Mucosa of rectum (tissue), 2 donors: ENCODE results near the gene NFIC.

ENCODE experiments used
- H3K27ac ChIP-seq, 2 donors: one replicate each; pipeline ENCODE4 v1.7.0; 2013; ENCODE audit warnings: inconsistent platforms in 2 of 2, low read depth in 2 of 2, low read length in 2 of 2
- H3K27me3 ChIP-seq, 2 donors: one replicate each; pipeline ENCODE4 v1.7.0; 2013; ENCODE audit warnings: low read length in 2 of 2; ENCODE audit not compliant: control insufficient read depth in 2 of 2, insufficient read depth in 2 of 2
- H3K36me3 ChIP-seq, 2 donors: one replicate each; pipeline ENCODE4 v1.7.0; 2013; ENCODE audit warnings: low read length in 2 of 2; ENCODE audit not compliant: control insufficient read depth in 2 of 2, insufficient read depth in 2 of 2
- H3K4me1 ChIP-seq, 2 donors: one replicate each; pipeline ENCODE4 v1.7.0; 2013; ENCODE audit warnings: low read length in 2 of 2, mild to moderate bottlenecking in 1 of 2; ENCODE audit not compliant: control insufficient read depth in 2 of 2, insufficient read depth in 2 of 2
- H3K4me3 ChIP-seq, 2 donors: one replicate each; pipeline ENCODE4 v1.7.0; 2013; ENCODE audit warnings: low read length in 2 of 2
- H3K9ac ChIP-seq, 2 donors: one replicate each; pipeline ENCODE4 v1.7.0; 2013; ENCODE audit warnings: low read length in 2 of 2, low read depth in 1 of 2, mild to moderate bottlenecking in 1 of 2
- H3K9me3 ChIP-seq, 2 donors: one replicate each; pipeline ENCODE4 v1.7.0; 2013; ENCODE audit warnings: low read length in 2 of 2; ENCODE audit not compliant: control insufficient read depth in 2 of 2
- donor health status: healthy.
- donor health status: Normal muscosa, but diverticular disease.

Gene NFIC

GRCh38 chr19:3467437-3468198 is 101.2 kb downstream of the NFIC start:
- Histone ChIP-seq H3K4me1 (no peaks in the 10 kb centered on the region), H3K4me3 (no peak overlapping the region), H3K27ac (no peak overlapping the region)

DNA sequence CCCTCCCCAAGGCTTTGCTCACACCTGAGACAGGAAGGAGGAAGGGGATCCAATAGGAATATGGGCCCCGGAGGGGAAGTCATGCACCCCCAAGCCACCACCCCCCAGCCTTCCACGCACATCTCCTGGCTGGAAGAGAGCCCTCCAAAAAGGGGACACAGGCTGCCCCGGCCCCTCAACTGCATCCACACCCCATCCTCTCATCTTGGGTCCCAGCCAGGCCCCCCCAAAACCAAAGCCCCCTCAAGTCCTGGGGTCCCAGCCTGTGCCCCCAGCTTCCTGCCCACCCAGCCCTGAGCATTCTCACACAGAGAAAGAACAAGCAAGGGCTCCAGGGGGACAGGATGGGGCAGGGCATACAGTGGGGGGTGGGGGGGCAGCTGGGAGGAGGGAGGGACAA is 101.8 kb downstream of the NFIC start:
- no peaks in the 10 kb centered on the region for H3K9me3 ChIP-seq
- H3K27ac ChIP-seq: no peak overlapping the region
- H3K4me3 ChIP-seq: no peak overlapping the region
- no peaks in the 10 kb centered on the region for H3K4me1 ChIP-seq
- H3K9ac ChIP-seq: no peak overlapping the region
- H3K36me3 ChIP-seq: no peaks in the 10 kb centered on the region
- H3K27me3 ChIP-seq: no peaks in the 10 kb centered on the region

More at GRCh38 chr19:3467437-3468198, 101.2 kb downstream of the NFIC start:
- Histone ChIP-seq H3K36me3 (peaks cover 0 to 3% of the 10 kb centered on the region in 2 donors), H3K9ac (no peak overlapping the region), H3K9me3 (no peaks in the 10 kb centered on the region), H3K27me3 (no peaks in the 10 kb centered on the region)

DNA sequence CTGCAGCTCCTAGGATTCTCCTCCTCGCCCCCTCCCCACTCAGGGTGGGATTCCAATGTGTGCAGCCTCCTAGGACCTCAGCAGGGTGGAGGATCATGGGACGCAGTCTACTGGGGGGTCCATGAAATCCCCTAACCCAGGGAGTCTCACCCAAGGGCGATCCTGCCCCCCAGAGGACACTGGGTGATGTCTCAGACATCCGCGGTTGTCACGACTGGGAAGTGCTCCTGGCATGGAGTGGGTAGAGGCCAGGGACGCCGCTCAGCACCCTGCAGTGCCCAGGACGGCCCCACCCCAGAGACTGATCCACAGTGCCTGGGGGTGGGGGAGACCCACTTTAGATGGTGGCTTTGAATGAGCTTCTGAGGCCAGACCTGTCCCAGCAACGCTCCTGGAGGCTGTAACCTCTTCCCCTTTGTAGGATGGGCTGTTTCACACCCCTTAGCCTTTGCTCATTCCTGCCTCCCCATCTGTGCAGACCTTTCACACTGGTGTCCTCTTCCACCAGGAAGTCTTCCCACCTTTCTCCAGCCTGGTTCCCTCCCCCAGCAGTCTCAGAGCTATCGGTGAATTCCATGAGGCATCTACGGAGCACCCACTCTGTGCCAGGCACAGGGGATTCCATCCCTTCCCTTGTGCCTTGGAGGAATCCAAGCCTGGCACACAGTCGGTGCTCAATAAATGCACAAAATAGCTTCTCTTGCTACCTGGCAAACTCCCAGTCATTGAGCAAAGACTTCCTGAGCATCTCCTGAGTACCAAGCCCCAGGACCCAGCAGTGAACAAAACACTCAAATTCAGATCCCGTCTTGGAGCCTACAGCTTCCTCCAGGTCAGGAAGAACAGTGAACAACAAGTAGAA is 103.5 kb downstream of the NFIC start:
- Histone ChIP-seq H3K36me3 (no peaks in the 10 kb centered on the region), H3K9me3 (no peaks in the 10 kb centered on the region), H3K27me3 (no peaks in the 10 kb centered on the region), H3K27ac (no peak overlapping the region), H3K4me1 (peaks cover 8 to 12% of the 10 kb centered on the region in 2 donors), H3K4me3 (no peak overlapping the region), H3K9ac (no peak overlapping the region)

- no peaks in the 10 kb centered on the region for H3K36me3 ChIP-seq
- no peak overlapping the region for H3K9ac ChIP-seq
- H3K27ac ChIP-seq: no peak overlapping the region
- H3K4me1 ChIP-seq: peaks cover 8 to 13% of the 10 kb centered on the region in 2 donors
- H3K27me3 ChIP-seq: no peaks in the 10 kb centered on the region
- H3K4me3 ChIP-seq: no peak overlapping the region
- no peaks in the 10 kb centered on the region for H3K9me3 ChIP-seq
These were observed 104.2 kb downstream of the NFIC start for GRCh38 chr19:3470500-3471128.

GRCh38 chr19:3471954-3472655 is 105.7 kb downstream of the NFIC start:
- Histone ChIP-seq H3K36me3 (no peaks in the 10 kb centered on the region), H3K4me1 (peaks cover 8 to 13% of the 10 kb centered on the region in 2 donors), H3K27ac (no peak overlapping the region), H3K27me3 (no peaks in the 10 kb centered on the region), H3K9me3 (no peaks in the 10 kb centered on the region), H3K4me3 (no peak overlapping the region), H3K9ac (no peak overlapping the region)

GRCh38 chr19:3474010-3474409 is 107.6 kb downstream of the NFIC start:
- no peaks in the 10 kb centered on the region for H3K36me3 ChIP-seq
- peak overlapping the region in 1 of 2 donors; percentile 11 for H3K4me3 ChIP-seq
- H3K4me1 ChIP-seq: peaks cover 8 to 13% of the 10 kb centered on the region in 2 donors
- peak overlapping the region; percentile 32 to 55 for H3K27ac ChIP-seq
- H3K27me3 ChIP-seq: no peaks in the 10 kb centered on the region
- peak overlapping the region in 1 of 2 donors; percentile 29 for H3K9ac ChIP-seq
- no peaks in the 10 kb centered on the region for H3K9me3 ChIP-seq

DNA sequence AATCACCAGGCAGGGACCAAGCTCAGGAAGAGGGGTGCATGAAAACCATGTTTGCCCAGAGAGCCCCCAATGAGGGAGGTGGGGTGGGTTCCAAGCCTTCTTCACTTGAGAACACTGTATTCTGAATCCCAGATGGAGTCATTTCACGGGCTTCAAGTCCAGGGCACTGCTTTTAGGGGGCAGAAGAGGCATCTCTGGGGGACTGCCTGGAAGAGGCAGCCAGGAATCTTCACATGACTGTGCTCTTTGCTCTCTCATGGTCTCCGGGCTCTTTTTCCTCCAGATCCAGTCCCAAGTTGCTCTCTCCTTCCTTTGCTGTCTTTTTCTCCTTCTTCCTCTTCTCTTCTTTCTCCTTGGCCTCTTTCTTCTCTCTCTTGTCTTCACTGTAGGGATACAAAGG is 108.2 kb downstream of the NFIC start:
- peak overlapping the region in 1 of 2 donors; percentile 11 for H3K4me3 ChIP-seq
- H3K27ac ChIP-seq: peak overlapping the region; percentile 32 to 55
- H3K4me1 ChIP-seq: peaks cover 8 to 13% of the 10 kb centered on the region in 2 donors
- no peaks in the 10 kb centered on the region for H3K9me3 ChIP-seq
- H3K36me3 ChIP-seq: no peaks in the 10 kb centered on the region
- no peaks in the 10 kb centered on the region for H3K27me3 ChIP-seq
- peak overlapping the region in 1 of 2 donors; percentile 29 for H3K9ac ChIP-seq

DNA sequence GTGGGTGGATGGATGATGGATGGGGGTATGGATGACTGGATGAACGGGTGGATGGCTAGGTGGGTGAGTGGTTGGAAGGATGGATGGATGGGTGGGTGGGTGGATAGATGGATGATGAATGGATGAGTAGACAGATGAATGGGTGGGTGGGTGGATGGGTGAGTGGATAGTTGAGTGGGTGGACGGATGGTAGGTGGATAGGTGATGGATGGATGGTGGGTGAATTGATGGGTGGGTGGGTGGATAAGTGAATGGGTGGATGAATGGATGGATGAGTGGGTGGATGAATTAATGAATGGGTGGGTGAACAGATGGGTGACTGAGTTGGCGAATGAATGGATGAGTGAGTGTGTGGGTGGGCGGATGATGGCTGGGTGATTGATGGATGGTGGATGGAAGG is 109.1 kb downstream of the NFIC start:
- no peaks in the 10 kb centered on the region for H3K27me3 ChIP-seq
- no peak overlapping the region for H3K4me3 ChIP-seq
- H3K27ac ChIP-seq: no peak overlapping the region
- H3K36me3 ChIP-seq: no peaks in the 10 kb centered on the region
- no peak overlapping the region for H3K9ac ChIP-seq
- no peaks in the 10 kb centered on the region for H3K9me3 ChIP-seq
- H3K4me1 ChIP-seq: peaks cover 11 to 13% of the 10 kb centered on the region in 2 donors

DNA sequence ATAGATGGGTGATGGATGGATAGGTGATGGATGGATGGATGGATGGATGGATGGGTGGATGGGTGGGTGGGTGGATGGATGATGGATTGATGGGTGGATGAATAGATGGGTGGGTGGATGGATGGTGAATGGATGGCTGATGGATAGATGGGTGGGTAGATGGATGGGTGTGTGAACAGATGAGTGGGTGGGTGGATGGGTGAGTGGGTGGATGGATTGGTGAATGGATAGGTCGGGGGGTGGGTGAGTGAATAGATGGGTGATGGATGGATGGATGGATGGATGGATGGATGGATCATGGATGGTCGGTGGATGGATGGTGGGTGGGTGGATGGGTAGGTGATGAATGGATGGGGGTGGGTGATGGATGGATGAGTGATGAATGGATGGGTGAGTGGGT is 110.4 kb downstream of the NFIC start:
- Histone ChIP-seq H3K27ac (no peak overlapping the region), H3K9ac (no peak overlapping the region), H3K4me1 (peaks cover 17 to 18% of the 10 kb centered on the region in 2 donors), H3K4me3 (no peak overlapping the region), H3K9me3 (no peaks in the 10 kb centered on the region), H3K27me3 (no peaks in the 10 kb centered on the region), H3K36me3 (no peaks in the 10 kb centered on the region)
